ENCODE results near the gene CENPV.
A peak's percentile ranks its signal among the peaks of the same experiment; 100 is the strongest.
"Not testable (repeated sequence)": the region's sequence is repeated elsewhere in the genome, so short reads cannot be mapped to it uniquely, and the experiment has no call there.

Gene CENPV

GRCh38 chr17:16353317-16354174, at the start of gene CENPV:
Gene CENPV, minus strand, starts transcription at chr17:16353469. Its CDS starts 33 bp downstream, at chr17:16353436.
- DNase-seq: peak; percentile 4

DNA sequence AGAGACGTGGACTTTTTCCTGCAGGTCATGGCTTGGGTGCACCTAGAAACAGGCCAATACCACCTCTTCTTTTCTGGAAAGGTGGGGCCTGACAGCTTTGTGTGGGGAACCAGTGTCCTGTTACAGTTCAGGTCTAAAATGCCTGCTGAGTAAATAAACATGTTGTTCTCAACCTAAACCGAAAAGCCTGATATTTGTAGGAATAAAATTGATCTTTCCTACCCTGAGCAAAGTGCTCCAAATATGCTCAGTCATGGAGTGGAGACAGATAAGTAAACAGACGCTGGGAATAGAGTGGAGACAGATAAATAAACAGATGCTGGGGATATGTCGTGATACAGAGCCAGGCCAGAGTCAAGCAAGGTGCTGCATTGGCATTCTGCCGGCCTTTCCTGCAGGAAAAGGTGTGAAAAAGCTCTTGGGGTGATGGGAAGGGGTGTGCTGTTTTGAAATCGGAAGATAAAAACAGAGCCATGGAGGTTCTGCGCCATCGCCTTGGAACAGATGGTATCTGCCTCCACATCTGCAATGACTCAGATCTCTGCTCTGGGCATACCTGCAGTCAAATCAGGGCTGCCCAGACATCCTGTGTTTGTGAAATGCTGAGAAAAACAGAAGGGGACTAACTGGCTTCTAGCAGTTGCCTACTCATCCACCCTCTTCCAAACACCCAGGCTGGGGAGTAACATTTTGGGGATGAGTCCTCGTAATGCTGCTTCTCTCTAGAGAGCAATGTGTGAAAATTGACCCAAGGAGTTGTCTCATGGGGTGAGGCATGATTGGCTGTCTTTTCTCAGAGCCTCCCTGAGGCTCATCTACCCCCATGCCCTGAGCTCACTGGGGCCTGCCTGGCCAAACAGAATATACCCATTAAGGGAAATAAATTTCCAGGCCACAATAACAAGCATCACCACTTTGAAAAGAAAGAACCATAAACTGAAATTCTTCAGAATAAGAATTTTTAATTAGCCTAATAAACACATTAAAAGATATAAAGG, 45.3 kb upstream of the CENPV start:
- DNase-seq: peak; percentile 42

GRCh38 chr17:16396693-16397092, 43.4 kb upstream of the CENPV start:
- not testable (repeated sequence) for DNase-seq

DNA sequence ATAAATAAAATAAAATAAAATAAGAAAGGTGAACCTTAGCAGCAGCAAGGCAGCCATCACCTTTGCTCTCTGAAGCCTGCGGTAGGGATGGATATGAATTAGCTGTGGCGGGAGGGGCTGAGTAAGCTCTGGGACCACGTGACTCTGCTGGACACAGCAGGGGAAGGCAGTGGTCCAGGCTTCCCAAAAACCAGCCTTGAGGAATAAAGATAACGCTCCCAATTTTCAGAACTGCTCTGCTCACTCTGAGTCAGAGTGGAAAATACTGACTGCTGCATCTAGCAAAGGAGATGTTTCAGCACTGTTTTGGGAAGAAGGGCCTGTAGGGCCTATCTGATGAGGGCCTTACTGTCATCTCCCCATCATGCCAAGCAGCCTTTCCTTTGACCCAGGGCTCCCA, 42.6 kb upstream of the CENPV start:
- DNase-seq: not testable (repeated sequence)

DNA sequence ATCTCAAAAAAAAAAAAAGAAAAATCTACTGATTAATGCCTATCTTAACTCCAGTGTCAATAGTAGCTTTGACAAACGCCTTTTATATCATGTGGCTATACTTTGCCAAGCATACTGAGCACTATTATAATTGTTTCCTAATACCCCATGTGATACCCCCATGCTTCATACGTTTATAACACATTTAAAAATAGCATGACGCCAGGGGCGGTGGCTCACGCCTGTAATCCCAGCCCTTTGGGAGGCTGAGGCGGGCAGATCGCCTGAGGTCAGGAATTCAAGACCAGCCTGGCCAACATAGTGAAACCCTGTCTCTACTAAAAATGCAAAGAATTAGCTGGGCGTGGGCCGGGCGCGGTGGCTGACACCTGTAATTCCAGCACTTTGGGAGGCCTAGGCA, 39.2 kb upstream of the CENPV start:
- not testable (repeated sequence) for DNase-seq

GRCh38 chr17:16391451-16391850, 38.2 kb upstream of the CENPV start:
- no peak for DNase-seq

DNA sequence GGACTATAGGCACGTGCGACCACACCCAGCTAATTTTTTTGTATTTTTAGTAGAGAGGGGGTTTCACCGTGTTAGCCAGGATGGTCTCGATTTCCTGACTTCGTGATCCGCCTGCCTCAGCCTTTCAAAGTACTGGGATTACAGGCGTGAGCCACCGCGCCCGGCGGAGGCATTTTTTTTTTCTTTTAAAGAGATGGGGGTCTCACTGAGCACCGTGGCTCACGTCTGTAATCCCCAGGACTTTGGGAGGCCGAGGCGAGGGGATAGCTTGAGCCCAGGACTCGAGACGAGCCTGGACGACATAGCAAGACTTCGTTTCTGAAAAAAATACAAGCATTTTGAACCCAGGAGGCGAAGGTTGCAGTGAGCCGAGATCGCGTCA, 32.8 kb upstream of the CENPV start:
- not testable (repeated sequence) for DNase-seq

GRCh38 chr17:16384557-16384956, 31.3 kb upstream of the CENPV start:
- DNase-seq: no peak

DNA sequence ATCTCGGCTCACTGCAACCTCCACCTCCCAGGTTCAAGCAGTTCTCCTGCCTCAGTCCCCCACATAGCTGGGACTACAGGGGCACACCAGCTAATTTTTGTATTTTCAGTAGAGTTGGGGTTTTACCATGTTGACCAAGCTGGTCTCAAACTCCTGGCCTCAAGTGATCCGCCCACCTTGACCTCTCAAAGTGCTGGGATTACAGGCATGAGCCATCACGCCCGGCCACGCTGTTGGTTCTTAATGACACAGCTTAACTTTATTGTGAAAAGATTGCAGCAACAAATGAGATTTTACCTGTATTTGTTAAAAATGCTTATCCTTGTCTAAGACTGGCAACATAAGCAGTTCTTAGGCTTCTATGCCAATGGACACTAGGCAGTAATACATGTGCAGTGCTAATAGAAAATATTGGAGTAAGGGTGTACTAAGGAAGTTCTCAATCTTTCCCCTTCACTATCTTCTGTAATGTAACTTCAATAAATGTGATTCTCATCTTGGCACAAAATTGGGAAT, 30.6 kb upstream of the CENPV start:
- DNase-seq: no peak

GRCh38 chr17:16383216-16383615, 29.9 kb upstream of the CENPV start:
- no peak for DNase-seq

DNA sequence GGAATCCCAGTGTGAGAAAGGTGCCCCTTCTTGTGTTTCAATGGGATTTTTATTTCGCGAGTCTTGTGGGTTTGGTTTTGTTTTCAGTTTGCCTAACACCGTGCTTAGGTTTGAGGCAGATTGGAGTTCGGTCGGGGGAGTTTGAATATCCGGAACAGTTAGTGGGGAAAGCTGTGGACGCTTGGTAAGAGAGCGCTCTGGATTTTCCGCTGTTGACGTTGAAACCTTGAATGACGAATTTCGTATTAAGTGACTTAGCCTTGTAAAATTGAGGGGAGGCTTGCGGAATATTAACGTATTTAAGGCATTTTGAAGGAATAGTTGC, 28.2 kb upstream of the CENPV start:
- DNase-seq: no peak

DNA sequence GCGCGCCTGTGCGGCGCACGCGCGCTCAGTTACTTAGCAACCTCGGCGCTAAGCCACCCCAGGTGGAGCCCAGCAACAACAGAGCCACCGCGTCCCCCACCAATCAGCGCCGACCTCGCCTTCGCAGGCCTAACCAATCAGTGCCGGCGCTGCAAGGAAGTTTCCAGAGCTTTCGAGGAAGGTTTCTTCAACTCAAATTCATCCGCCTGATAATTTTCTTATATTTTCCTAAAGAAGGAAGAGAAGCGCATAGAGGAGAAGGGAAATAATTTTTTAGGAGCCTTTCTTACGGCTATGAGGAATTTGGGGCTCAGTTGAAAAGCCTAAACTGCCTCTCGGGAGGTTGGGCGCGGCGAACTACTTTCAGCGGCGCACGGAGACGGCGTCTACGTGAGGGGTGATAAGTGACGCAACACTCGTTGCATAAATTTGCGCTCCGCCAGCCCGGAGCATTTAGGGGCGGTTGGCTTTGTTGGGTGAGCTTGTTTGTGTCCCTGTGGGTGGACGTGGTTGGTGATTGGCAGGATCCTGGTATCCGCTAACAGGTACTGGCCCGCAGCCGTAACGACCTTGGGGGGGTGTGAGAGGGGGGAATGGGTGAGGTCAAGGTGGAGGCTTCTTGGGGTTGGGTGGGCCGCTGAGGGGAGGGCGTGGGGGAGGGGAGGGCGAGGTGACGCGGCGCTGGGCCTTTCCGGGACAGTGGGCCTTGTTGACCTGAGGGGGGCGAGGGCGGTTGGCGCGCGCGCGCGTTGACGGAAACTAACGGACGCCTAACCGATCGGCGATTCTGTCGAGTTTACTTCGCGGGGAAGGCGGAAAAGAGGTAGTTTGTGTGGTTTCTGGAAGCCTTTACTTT, 27.6 kb upstream of the CENPV start, which contains the start of gene UBB:
Gene UBB, plus strand, starts transcription at position 452 of the 856 bp plus-strand sequence. CDS start 817 bp downstream, outside the sequence.
- peak; percentile 90 for DNase-seq

- no peak for DNase-seq
These were observed 26.4 kb upstream of the CENPV start for GRCh38 chr17:16379654-16380053.

DNA sequence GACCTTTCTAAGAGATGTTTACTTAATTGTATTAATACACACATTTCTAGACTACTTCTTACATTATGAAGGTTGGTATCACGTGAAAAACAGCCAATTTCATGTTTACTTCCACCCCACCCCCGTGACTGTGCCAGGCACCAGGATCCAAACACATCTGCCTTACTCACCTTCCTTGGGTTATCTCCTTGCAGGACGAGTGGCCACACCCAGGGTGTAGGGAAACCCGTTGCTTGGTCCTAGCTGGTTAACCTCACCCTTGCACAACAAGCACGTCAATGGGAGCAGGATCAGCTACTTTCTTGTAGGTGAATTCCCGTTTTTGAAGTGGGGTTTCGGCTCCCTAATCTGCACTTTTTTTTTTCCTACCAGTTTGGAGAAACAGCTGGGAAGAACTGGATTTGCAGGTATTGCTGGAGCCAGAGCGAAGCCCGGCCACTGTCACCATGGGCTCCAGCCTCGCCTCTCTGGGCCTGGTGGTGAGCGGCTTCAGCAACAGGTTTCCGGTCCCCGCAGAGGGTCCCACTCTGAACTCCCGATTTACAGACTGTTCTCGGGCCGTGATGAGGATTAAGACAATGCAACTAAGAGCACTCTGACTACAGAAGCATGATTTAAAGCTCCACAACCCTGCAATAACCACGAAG, 25.5 kb upstream of the CENPV start:
- DNase-seq: no peak

GRCh38 chr17:16377941-16378341, 24.7 kb upstream of the CENPV start:
- no peak for DNase-seq

DNA sequence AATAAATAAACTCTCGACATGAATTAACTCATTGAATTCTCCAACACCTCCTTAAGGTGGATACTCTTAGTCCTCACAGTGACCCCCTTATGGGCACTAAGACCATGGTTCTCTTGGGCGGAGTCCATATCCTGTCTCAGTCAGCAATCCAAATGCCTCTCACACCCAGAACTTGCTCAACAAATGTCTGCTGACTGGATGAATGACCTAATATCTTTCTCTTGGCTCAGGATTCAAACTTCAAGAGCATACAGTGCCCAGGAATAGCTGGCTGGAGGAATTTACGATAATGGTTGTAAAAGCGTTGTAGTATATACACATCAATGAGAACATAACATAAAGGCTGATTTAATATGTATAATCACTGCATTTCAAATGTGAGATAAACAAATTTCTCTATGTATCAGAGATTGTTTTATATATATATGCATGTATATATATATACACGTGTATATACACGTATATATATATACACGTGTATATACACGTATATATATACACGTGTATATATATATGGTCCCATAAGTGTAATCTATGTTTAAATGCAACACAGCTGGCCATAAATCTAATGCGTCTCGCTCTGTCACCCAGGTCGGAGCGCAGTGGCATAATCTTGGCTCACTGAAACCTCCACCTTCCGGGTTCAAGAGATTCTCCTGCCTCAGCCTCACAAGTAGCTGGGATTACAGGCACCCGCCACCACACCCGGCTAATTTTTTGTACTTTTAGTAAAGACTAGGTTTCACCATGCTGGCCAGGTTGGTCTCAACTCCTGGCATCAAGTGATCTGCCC, 21.1 kb upstream of the CENPV start:
- no peak for DNase-seq

- peak; percentile 74 for DNase-seq
These were observed 18.5 kb upstream of the CENPV start for GRCh38 chr17:16371742-16372141.

DNA sequence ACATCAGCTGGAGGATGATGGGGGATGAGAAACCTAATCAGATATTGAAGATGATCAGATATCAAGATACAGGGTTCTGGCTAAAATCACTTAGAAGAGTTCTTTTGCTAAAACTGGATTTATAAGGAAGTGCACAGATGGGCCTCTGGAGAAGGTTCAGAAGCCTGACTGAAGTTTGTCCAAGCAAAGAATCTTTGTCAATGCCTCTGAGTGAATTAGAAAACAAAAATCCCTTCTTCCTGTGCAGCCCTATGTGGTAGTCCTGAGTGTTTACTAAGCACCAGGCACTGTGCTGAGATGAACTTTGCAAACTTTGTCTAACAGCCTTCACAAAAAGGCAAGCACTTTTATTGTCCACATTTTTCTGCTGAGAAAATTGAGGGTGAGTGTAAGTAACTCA, 11.4 kb upstream of the CENPV start:
- DNase-seq: no peak

- peak; percentile 41 for DNase-seq
These were observed 10.7 kb upstream of the CENPV start for GRCh38 chr17:16363749-16364536.

DNA sequence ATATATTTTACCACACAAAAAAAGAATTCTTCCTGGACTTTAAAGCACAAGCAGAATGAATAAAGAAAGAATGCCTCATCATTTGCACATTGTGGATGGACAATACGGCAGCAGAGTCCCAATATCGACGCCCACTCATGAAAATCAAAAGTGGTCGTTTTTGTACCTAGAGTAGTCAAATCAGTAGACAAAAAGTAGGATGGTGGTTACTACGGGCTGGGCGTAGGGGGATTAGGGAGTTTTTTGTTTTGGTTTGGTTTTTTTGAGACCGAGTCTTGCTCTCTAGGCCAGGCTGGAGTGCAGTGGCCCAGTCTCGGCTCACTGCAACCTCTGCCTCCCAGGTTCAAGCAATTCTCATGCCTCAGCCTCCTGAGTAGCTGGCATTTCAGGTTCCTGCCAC, 8.6 kb upstream of the CENPV start:
- no peak for DNase-seq

Measured in NCI-H2029 (cell line).